Measurements from ENCODE around the gene S100B.
A peak's percentile ranks its signal among the peaks of the same experiment; 100 is the strongest.

The S100B gene

GRCh38 chr21:46570119-46570518, 34.8 kb downstream of the S100B start:
- H3K27ac Mint-ChIP-seq: no peak overlapping the region
- peaks cover 7 to 34% of the 10 kb centered on the region in 2 donors for H3K4me1 Mint-ChIP-seq
- peaks cover 6 to 10% of the 10 kb centered on the region in 2 donors for H3K9me3 Mint-ChIP-seq
- H3K36me3 Mint-ChIP-seq: peaks cover 44 to 57% of the 10 kb centered on the region in 2 donors
- DNase-seq (no peak), ATAC-seq (replicated peaks) (no peak)
- H3K27me3 Mint-ChIP-seq: no peaks in the 10 kb centered on the region
- H3K4me3 Mint-ChIP-seq: no peak overlapping the region

- H3K36me3 Mint-ChIP-seq: peaks cover 53 to 64% of the 10 kb centered on the region in 2 donors
- H3K4me1 Mint-ChIP-seq: peaks cover 7 to 28% of the 10 kb centered on the region in 2 donors
- peaks cover 4 to 6% of the 10 kb centered on the region in 2 donors for H3K9me3 Mint-ChIP-seq
- H3K27ac Mint-ChIP-seq: no peak overlapping the region
- no peak for DNase-seq
- H3K4me3 Mint-ChIP-seq: no peak overlapping the region
- no peaks in the 10 kb centered on the region for H3K27me3 Mint-ChIP-seq
- no peak for ATAC-seq (replicated peaks)
Measured at GRCh38 chr21:46569081-46569480, 35.8 kb downstream of the S100B start.

GRCh38 chr21:46568562-46568961, 36.3 kb downstream of the S100B start:
- no peak for ATAC-seq (replicated peaks)
- no peaks in the 10 kb centered on the region for H3K27me3 Mint-ChIP-seq

GRCh38 chr21:46567348-46567747, 37.5 kb downstream of the S100B start:
- H3K36me3 Mint-ChIP-seq: peaks cover 56 to 70% of the 10 kb centered on the region in 2 donors
- no peaks in the 10 kb centered on the region for H3K27me3 Mint-ChIP-seq
- H3K9me3 Mint-ChIP-seq: peaks cover 2 to 4% of the 10 kb centered on the region in 2 donors
- no peak overlapping the region for H3K4me3 Mint-ChIP-seq
- peaks cover 4 to 13% of the 10 kb centered on the region in 2 donors for H3K4me1 Mint-ChIP-seq
- H3K27ac Mint-ChIP-seq: no peak overlapping the region
- DNase-seq (no peak), ATAC-seq (replicated peaks) (no peak)

More at GRCh38 chr21:46568562-46568961, 36.3 kb downstream of the S100B start:
- Mint-ChIP-seq H3K4me3 (no peak overlapping the region), H3K4me1 (peaks cover 7 to 23% of the 10 kb centered on the region in 2 donors), H3K9me3 (peaks cover 4% of the 10 kb centered on the region in 2 donors), H3K27ac (no peak overlapping the region), H3K36me3 (peaks cover 58 to 66% of the 10 kb centered on the region in 2 donors)
- no peak for DNase-seq

GRCh38 chr21:46564391-46564790, 40.5 kb downstream of the S100B start:
- H3K36me3 Mint-ChIP-seq: peaks cover 65 to 72% of the 10 kb centered on the region in 2 donors
- H3K27me3 Mint-ChIP-seq: no peaks in the 10 kb centered on the region
- no peak overlapping the region for H3K4me3 Mint-ChIP-seq
- H3K9me3 Mint-ChIP-seq: no peaks in the 10 kb centered on the region
- ATAC-seq (replicated peaks) (no peak), DNase-seq (no peak)
- peaks cover 4 to 20% of the 10 kb centered on the region in 2 donors for H3K4me1 Mint-ChIP-seq
- no peak overlapping the region for H3K27ac Mint-ChIP-seq

- Mint-ChIP-seq H3K36me3 (peaks cover 64 to 72% of the 10 kb centered on the region in 2 donors), H3K9me3 (no peaks in the 10 kb centered on the region), H3K4me3 (no peak overlapping the region), H3K4me1 (peaks cover 4 to 24% of the 10 kb centered on the region in 2 donors), H3K27me3 (no peaks in the 10 kb centered on the region), H3K27ac (no peak overlapping the region)
- no peak for ATAC-seq (replicated peaks)
- DNase-seq: no peak
Measured at GRCh38 chr21:46562964-46563607, 41.8 kb downstream of the S100B start.

GRCh38 chr21:46562472-46562871, 42.4 kb downstream of the S100B start:
- no peaks in the 10 kb centered on the region for H3K9me3 Mint-ChIP-seq
- no peak overlapping the region for H3K4me3 Mint-ChIP-seq
- no peak overlapping the region for H3K27ac Mint-ChIP-seq
- H3K4me1 Mint-ChIP-seq: peaks cover 4 to 24% of the 10 kb centered on the region in 2 donors
- no peak for DNase-seq
- H3K27me3 Mint-ChIP-seq: no peaks in the 10 kb centered on the region
- peaks cover 59 to 67% of the 10 kb centered on the region in 2 donors for H3K36me3 Mint-ChIP-seq
- ATAC-seq (replicated peaks): no peak

GRCh38 chr21:46561445-46562090, 43.3 kb downstream of the S100B start:
- ATAC-seq (replicated peaks): no peak
- peaks cover 4 to 24% of the 10 kb centered on the region in 2 donors for H3K4me1 Mint-ChIP-seq
- DNase-seq: no peak
- H3K4me3 Mint-ChIP-seq: no peak overlapping the region
- peaks cover 58 to 67% of the 10 kb centered on the region in 2 donors for H3K36me3 Mint-ChIP-seq
- no peaks in the 10 kb centered on the region for H3K27me3 Mint-ChIP-seq
- no peaks in the 10 kb centered on the region for H3K9me3 Mint-ChIP-seq
- no peak overlapping the region for H3K27ac Mint-ChIP-seq

- no peak for DNase-seq
- ATAC-seq (replicated peaks): no peak
- H3K4me3 Mint-ChIP-seq: peak overlapping the region in 1 of 2 donors; percentile 25
- peaks cover 51 to 64% of the 10 kb centered on the region in 2 donors for H3K36me3 Mint-ChIP-seq
- H3K27me3 Mint-ChIP-seq: no peaks in the 10 kb centered on the region
- no peak overlapping the region for H3K27ac Mint-ChIP-seq
- no peaks in the 10 kb centered on the region for H3K9me3 Mint-ChIP-seq
- peaks cover 4 to 24% of the 10 kb centered on the region in 2 donors for H3K4me1 Mint-ChIP-seq
Measured at GRCh38 chr21:46560568-46561444, 44.1 kb downstream of the S100B start.

- ATAC-seq (replicated peaks): peak in 1 of 2 donors; percentile 88
- Mint-ChIP-seq H3K36me3 (peaks cover 47 to 65% of the 10 kb centered on the region in 2 donors), H3K4me1 (peaks cover 4 to 24% of the 10 kb centered on the region in 2 donors), H3K27ac (peak overlapping the region; percentile 84), H3K27me3 (no peaks in the 10 kb centered on the region), H3K9me3 (no peaks in the 10 kb centered on the region), H3K4me3 (peak overlapping the region in 1 of 2 donors; percentile 74)
- no peak for DNase-seq
Measured at GRCh38 chr21:46559291-46559983, 45.4 kb downstream of the S100B start.

- Mint-ChIP-seq H3K36me3 (peaks cover 43 to 63% of the 10 kb centered on the region in 2 donors), H3K27ac (no peak overlapping the region), H3K9me3 (no peaks in the 10 kb centered on the region), H3K4me1 (peaks cover 4 to 24% of the 10 kb centered on the region in 2 donors), H3K27me3 (no peaks in the 10 kb centered on the region), H3K4me3 (no peak overlapping the region)
- no peak for DNase-seq
- ATAC-seq (replicated peaks): no peak
Measured at GRCh38 chr21:46557919-46558392, 46.9 kb downstream of the S100B start.

GRCh38 chr21:46557469-46557868, 47.4 kb downstream of the S100B start:
- no peak for ATAC-seq (replicated peaks)
- H3K36me3 Mint-ChIP-seq: peaks cover 43 to 58% of the 10 kb centered on the region in 2 donors
- H3K4me1 Mint-ChIP-seq: peaks cover 4 to 28% of the 10 kb centered on the region in 2 donors
- H3K27ac Mint-ChIP-seq: no peak overlapping the region
- H3K9me3 Mint-ChIP-seq: no peaks in the 10 kb centered on the region
- H3K27me3 Mint-ChIP-seq: no peaks in the 10 kb centered on the region
- H3K4me3 Mint-ChIP-seq: no peak overlapping the region
- DNase-seq: no peak

GRCh38 chr21:46556802-46557201, 48.1 kb downstream of the S100B start:
- no peak for DNase-seq
- no peaks in the 10 kb centered on the region for H3K27me3 Mint-ChIP-seq
- no peak overlapping the region for H3K27ac Mint-ChIP-seq
- no peak overlapping the region for H3K4me3 Mint-ChIP-seq
- H3K36me3 Mint-ChIP-seq: peaks cover 37 to 53% of the 10 kb centered on the region in 2 donors
- no peaks in the 10 kb centered on the region for H3K9me3 Mint-ChIP-seq
- peaks cover 4 to 31% of the 10 kb centered on the region in 2 donors for H3K4me1 Mint-ChIP-seq
- no peak for ATAC-seq (replicated peaks)

Measured in stimulated activated naive B cell treated with anti-CD40 and anti-IgM and Interleukin-4, amounts not matched to agents 10 μg/mL and 1 μg/mL and 100 μg/mL, for 72 hours (primary cell).